ENCODE results near the gene PYGL. TPM values are rescaled to one million over a fixed set of nuclear protein-coding genes. Genes with fewer than 3 reads are reported as not detected.

The PYGL gene
- total and polyA plus RNA-seq, 10 of the 15 experiments (the other 5 are each of a cell fraction or from before 2014, with no cell fraction given) = 0.05 to 1.4 (median 0.79) TPM

DNA sequence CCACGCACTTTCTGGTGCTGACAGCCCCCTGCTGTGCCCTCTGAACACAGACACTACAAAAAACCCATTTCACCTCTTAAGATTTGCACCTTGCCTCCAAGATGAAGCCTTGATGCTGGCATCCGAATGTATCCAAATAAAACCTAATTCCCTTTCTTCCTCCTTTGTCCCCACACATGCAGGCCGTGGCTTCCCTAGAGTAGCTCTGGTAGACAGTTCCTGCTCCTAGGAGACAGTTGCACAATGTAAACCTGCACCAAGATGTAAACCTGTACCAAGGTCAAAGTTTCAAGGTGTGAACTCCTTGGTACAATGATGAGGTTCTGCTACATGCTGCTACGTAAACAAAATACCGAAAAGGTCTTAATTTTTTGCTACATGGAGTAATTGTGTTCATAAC lies 73.1 kb downstream of the PYGL start:
- intact Hi-C loops (cut with micrococcal nuclease; ENCODE audit: unreplicated experiment) = loop anchor here (10.0 kb wide), 1 partner anchor 354 kb away; no protein-coding TSS in a partner anchor
- peaks cover 11% of the 10 kb centered on the region for H3K4me1 ChIP-seq (ENCODE audit: control insufficient read depth, insufficient read depth, low read length)
- CTCF ChIA-PET = interaction anchor here (1.0 to 3.4 kb wide), 4 partner anchors 11 to 270 kb away, joined by 3 to 17 read pairs (median 4); no protein-coding TSS in a partner anchor
- H3K9me3 ChIP-seq (replicated peaks; ENCODE audit: control insufficient read depth, insufficient read depth, low read length) = no peaks in the 10 kb centered on the region
- POLR2A ChIA-PET = no interaction called here
- DNase-seq (ENCODE audit: low read depth, low spot score) (no peak), FAIRE-seq (no peak), ATAC-seq (no peak)
- H3K9ac ChIP-seq (ENCODE audit: control insufficient read depth, insufficient read depth, low read length) = no peak overlapping the region
- H3K79me2 ChIP-seq (ENCODE audit: control insufficient read depth, insufficient read depth, low read length) = no peaks in the 10 kb centered on the region
- no peak overlapping the region for H3K4me3 ChIP-seq
- no peak overlapping the region for H2AFZ ChIP-seq (ENCODE audit: control insufficient read depth, low read depth, low read length)
- TF ChIP-seq IRF4 (IDR thresholded peaks at IDR 0.05; ENCODE audit: low read depth, low read length) (no peak), CBX5 (IDR thresholded peaks at IDR 0.05; ENCODE audit: low read depth) (no peak), ESRRA (IDR thresholded peaks at IDR 0.05; ENCODE audit: low read length) (no peak), TBL1XR1 (IDR thresholded peaks at IDR 0.05; ENCODE audit: low read depth, low read length) (no peak), SMC3 (IDR thresholded peaks at IDR 0.05; ENCODE audit: borderline replicate concordance, low read length) (no peak), NFXL1 (IDR thresholded peaks at IDR 0.05; ENCODE audit: borderline replicate concordance) (no peak), LARP7 (IDR thresholded peaks at IDR 0.05) (no peak), POU2F2 (IDR thresholded peaks at IDR 0.05; ENCODE audit: borderline replicate concordance, low read depth, low read length) (no peak)
- TF ChIP-seq, protein P1, sequence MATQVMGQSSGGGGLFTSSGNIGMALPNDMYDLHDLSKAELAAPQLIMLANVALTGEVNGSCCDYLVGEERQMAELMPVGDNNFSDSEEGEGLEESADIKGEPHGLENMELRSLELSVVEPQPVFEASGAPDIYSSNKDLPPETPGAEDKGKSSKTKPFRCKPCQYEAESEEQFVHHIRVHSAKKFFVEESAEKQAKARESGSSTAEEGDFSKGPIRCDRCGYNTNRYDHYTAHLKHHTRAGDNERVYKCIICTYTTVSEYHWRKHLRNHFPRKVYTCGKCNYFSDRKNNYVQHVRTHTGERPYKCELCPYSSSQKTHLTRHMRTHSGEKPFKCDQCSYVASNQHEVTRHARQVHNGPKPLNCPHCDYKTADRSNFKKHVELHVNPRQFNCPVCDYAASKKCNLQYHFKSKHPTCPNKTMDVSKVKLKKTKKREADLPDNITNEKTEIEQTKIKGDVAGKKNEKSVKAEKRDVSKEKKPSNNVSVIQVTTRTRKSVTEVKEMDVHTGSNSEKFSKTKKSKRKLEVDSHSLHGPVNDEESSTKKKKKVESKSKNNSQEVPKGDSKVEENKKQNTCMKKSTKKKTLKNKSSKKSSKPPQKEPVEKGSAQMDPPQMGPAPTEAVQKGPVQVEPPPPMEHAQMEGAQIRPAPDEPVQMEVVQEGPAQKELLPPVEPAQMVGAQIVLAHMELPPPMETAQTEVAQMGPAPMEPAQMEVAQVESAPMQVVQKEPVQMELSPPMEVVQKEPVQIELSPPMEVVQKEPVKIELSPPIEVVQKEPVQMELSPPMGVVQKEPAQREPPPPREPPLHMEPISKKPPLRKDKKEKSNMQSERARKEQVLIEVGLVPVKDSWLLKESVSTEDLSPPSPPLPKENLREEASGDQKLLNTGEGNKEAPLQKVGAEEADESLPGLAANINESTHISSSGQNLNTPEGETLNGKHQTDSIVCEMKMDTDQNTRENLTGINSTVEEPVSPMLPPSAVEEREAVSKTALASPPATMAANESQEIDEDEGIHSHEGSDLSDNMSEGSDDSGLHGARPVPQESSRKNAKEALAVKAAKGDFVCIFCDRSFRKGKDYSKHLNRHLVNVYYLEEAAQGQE (IDR thresholded peaks at IDR 0.05; ENCODE audit: low read depth, low read length) = no peak
- TF ChIP-seq, protein P2, sequence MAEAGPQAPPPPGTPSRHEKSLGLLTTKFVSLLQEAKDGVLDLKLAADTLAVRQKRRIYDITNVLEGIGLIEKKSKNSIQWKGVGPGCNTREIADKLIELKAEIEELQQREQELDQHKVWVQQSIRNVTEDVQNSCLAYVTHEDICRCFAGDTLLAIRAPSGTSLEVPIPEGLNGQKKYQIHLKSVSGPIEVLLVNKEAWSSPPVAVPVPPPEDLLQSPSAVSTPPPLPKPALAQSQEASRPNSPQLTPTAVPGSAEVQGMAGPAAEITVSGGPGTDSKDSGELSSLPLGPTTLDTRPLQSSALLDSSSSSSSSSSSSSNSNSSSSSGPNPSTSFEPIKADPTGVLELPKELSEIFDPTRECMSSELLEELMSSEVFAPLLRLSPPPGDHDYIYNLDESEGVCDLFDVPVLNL (IDR thresholded peaks at IDR 0.05; ENCODE audit: low read depth, low read length) = no peak
- H3K4me2 ChIP-seq (ENCODE audit: control insufficient read depth, insufficient read depth) = no peak overlapping the region
- H3K27me3 ChIP-seq (replicated peaks in 1 of 2; ENCODE audit: control insufficient read depth in 2 of 2, insufficient read depth in 2 of 2, low read length in 1 of 2) = peaks cover 4 to 15% of the 10 kb centered on the region in 2 experiments
- no peaks in the 10 kb centered on the region for H4K20me1 ChIP-seq (ENCODE audit: control insufficient read depth, insufficient read depth)
- in situ Hi-C loops (cut with MboI) = loop anchor here (25.0 kb wide), 1 partner anchor 259 kb away; no protein-coding TSS in a partner anchor
- 73% methylated on average over 5 of the region's 5 CpGs for WGBS (ENCODE audit: insufficient coverage, insufficient replicate concordance, low lambda C conversion rate, missing lambda C conversion rate)
- RAD21 ChIA-PET (ENCODE audit: unreplicated experiment) = interaction anchor here (1.5 kb wide), 1 partner anchor 11 kb away, joined by 9 read pairs; no protein-coding TSS in a partner anchor
- SMC1A ChIA-PET (ENCODE audit: uncharacterized antibody, unreplicated experiment) = interaction anchor here (1.0 kb wide), 1 partner anchor 115 kb away, joined by 3 read pairs; no protein-coding TSS in a partner anchor
- BruUV-seq (replicated peaks) = no TSS peak
- H3K36me3 ChIP-seq (ENCODE audit: control insufficient read depth in 2 of 2, insufficient read depth in 2 of 2, low read length in 1 of 2) = no peaks in the 10 kb centered on the region
- H3K27ac ChIP-seq (ENCODE audit: control insufficient read depth, insufficient read depth) = no peak overlapping the region
